Heart left ventricle (tissue), 16 donors: ENCODE data around the gene RANGAP1. TPM values are rescaled to one million over a fixed set of nuclear protein-coding genes. Genes with fewer than 3 reads are reported as not detected.

Experiments
- ATAC-seq, 4 donors: fragments of 200-7000 bp; cut with Tn5 transposase; one replicate each; pipeline ENCODE4 v1.9.1; 2020 to 2022; ENCODE audit warnings: moderate library complexity in 4 of 4, mild to moderate bottlenecking in 3 of 4, moderate number of reproducible peaks in 1 of 4
- DNase-seq, 5 donors: peaks; one replicate each; pipeline ENCODE4 v3.0.0-alpha.2; 2020
- H3K27ac ChIP-seq, 12 donors: fragments of 200-600 bp; sonication (generic) in 4 of 12; one replicate each; pipeline versions ENCODE4 v1.5.0 to v1.8.0; 2016 to 2022; ENCODE audit warnings: mild to moderate bottlenecking in 2 of 12
- H3K27me3 ChIP-seq, 9 donors: fragments of 200-600 bp; sonication (generic) in 2 of 9; one replicate each; pipeline versions ENCODE4 v1.5.1 to v1.8.0; 2016 to 2022; ENCODE audit warnings: mild to moderate bottlenecking in 3 of 9
- H3K36me3 ChIP-seq, 9 donors: fragments of 200-600 bp; sonication (generic) in 2 of 9; one replicate each; pipeline versions ENCODE4 v1.5.0 to v1.8.0; 2018 to 2022; ENCODE audit warnings: mild to moderate bottlenecking in 2 of 9
- H3K4me1 ChIP-seq, 12 donors: fragments of 200-600 bp; sonication (generic) in 4 of 12; one replicate each; pipeline versions ENCODE4 v1.5.0 to v1.8.0; 2016 to 2022; ENCODE audit warnings: mild to moderate bottlenecking in 3 of 12
- H3K4me3 ChIP-seq, 12 donors: fragments of 200-600 bp; sonication (generic) in 4 of 12; one replicate each; pipeline versions ENCODE4 v1.5.0 to v1.8.0; 2017 to 2022; ENCODE audit warnings: mild to moderate bottlenecking in 9 of 12, moderate library complexity in 4 of 12
- H3K9me3 ChIP-seq, 12 donors: fragments of 200-600 bp; sonication (generic) in 4 of 12; one replicate each; pipeline versions ENCODE4 v1.5.0 to v1.8.0; 2016 to 2022; ENCODE audit warnings: mild to moderate bottlenecking in 1 of 12
- CTCF ChIP-seq, 12 donors: fragments of 200-600 bp; sonication (generic) in 4 of 12; IDR thresholded peaks; one replicate each; pipeline versions ENCODE4 v1.5.0 to v1.8.0; 2018 to 2022; ENCODE audit warnings: antibody characterized with exemption in 12 of 12, mild to moderate bottlenecking in 5 of 12
- POLR2A ChIP-seq, 2 donors: fragments of 450-650 bp; IDR thresholded peaks; one replicate each; pipeline ENCODE4 v1.6.1; 2017; ENCODE audit warnings: antibody characterized with exemption in 2 of 2, mild to moderate bottlenecking in 2 of 2, moderate library complexity in 2 of 2
- WGBS, 4 donors: extraction: QIAGEN DNeasy Blood & Tissue Kit in 2 of 4; methylation state at CpG; one replicate each; pipeline versions ENCODE4 v1.1.5 to v1.1.7; 2013 to 2018; 5-methylcytosine and 5-hydroxymethylcytosine counted together
- intact Hi-C, 10 donors: fragments of 100-400 bp; cut with DNase I; formaldehyde crosslinking; loops; one replicate each; pipeline versions ENCODE4 v1.11.1 to v1.14.2; 2022
- polyA plus RNA-seq, 2 donors: library from polyadenylated mRNA; stranded (reverse); fragments of 200-250 nt; gene quantifications; one replicate each; pipeline ENCODE4 v1.2.3, GENCODE V29; 2013
- total RNA-seq, 9 donors: library from RNA; depleted of rRNA in 2 of 9; stranded (reverse); fragments of >200 nt in 2 of 9; fragmentation: NEBNext Ultra II Directional in 3 of 9; extraction: Animal tissue kit (Norgen Biotek cat#: 25700) in 3 of 9; gene quantifications; one replicate each; pipeline versions ENCODE4 v1.1.0 to v1.2.4, GENCODE V29; 2016 to 2023
- donor health status: ischemic (EF 13 %, LVEDD 7.1; RV severe dilation, severe dysfunction).
- donor health status: healthy with polysubstance abuse.
- donor health status: DM: no; HTN: yes; CAD: no.
- donor health status: DM: no; HTN: no; CAD: no.
- donor health status: ischemic (EF 25% LVEDD 6.9; RV normal size, moderate dysfunction).
- donor health status: ischemic (EF 25% LVEDD 5.7; RV mildly dilated, moderate dysfunction).
- donor health status: healthy.
- donor health status: DM: yes; HTN: yes; CAD: no.
- donor health status: ischemic (EF 35%, LVEDD 5.7; RV mildly dilated, moderate dysfunction).
- donor health status: nonischemic (EF 11% LVEDD 7.7; RV severe dilation, severe dysfunction).
- donor health status: DM: yes; HTN: yes; CAD: no.
- donor health status: PGD.
- donor health status: ischemic (EF 29% LVEDD 5.4; RV normal size, mild dysfunction).
- donor health status: nonischemic (EF 23%, LVEDD 6.1; RV moderate dilation, normal function).

RANGAP1 gene
- total and polyA plus RNA-seq, 11 donors: 23.7 to 125 (median 35.0) TPM

DNA sequence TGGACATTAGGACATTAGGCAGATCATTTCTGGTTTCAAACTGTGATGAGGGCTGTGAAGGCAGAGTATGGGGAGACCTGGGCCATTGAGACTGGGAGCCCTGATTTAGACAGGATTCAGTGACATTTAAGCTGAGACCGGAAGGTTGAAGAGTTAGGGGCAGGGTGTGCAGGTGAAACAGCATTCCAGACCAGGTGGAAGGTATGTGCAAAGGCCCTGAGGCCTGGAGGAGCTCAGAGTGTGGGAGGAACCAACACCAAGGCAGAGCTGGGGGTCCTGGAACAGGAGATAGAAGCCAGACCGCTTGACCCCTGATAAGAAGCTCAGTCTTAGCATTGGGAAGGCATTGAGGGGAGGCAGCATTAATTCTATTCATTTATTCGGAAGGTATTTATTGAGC is 47.8 kb upstream of the RANGAP1 start:
- no peak overlapping the region for H3K4me3 ChIP-seq
- peaks cover 0 to 84% (median 60%) of the 10 kb centered on the region in 9 donors for H3K36me3 ChIP-seq
- peaks cover 0 to 21% (median 9%) of the 10 kb centered on the region in 12 donors for H3K4me1 ChIP-seq
- 90 to 96% (median 93%) methylated on average over 3 of the region's 3 CpGs for WGBS, 4 donors
- no peaks in the 10 kb centered on the region for H3K27me3 ChIP-seq
- no peaks in the 10 kb centered on the region for H3K9me3 ChIP-seq
- DNase-seq: no peak
- ATAC-seq: no peak
- no peak for TF ChIP-seq CTCF (IDR thresholded peaks at IDR 0.05)
- no peak for TF ChIP-seq POLR2A (IDR thresholded peaks at IDR 0.05)
- peak overlapping the region in 2 of 12 donors; percentile 40 to 80 for H3K27ac ChIP-seq
- intact Hi-C loops: no loop called here

DNA sequence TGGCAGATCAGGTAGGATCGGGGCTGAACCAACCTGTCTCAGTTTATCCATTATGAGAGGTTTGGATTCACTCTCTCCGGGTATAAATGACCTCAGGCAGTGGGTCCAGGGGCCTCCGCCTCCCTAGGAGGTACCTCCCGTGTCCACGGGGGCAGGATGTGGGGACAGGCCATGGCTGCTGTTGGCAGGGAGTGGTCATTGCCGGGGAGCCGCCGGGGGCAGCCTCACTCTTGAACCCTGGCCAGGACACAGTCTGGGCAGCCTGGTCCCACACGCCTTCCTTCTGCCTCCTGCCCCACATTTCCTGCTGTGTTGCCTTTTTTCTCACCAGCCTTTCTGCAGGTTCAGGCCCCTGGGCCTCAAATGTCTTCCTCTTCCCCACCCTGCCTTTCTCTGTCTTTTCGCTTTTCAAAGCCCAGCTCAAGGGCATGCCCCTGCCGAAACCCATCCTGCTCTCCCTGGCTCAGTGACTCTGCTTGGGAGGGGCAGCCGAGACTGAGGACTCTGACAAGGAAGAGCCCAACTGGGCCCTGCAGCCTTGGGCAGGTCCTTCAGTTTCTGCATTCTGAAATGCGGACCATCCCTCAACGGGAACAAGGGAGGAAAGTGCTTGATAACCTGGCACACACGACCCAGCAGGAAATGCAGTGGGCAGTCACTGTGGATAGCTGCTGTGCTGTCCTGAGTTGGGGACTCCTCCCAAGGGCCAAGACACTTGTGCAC is 46.4 kb upstream of the RANGAP1 start:
- WGBS, 4 donors: 84 to 94% (median 89%) methylated on average over 13 to 15 of the region's 15 CpGs
- no peak for TF ChIP-seq POLR2A (IDR thresholded peaks at IDR 0.05)
- no peak for TF ChIP-seq CTCF (IDR thresholded peaks at IDR 0.05)
- intact Hi-C loops: no loop called here
- peaks cover 0 to 21% (median 9%) of the 10 kb centered on the region in 12 donors for H3K4me1 ChIP-seq
- H3K27me3 ChIP-seq: no peaks in the 10 kb centered on the region
- no peaks in the 10 kb centered on the region for H3K9me3 ChIP-seq
- no peak overlapping the region for H3K27ac ChIP-seq
- no peak overlapping the region for H3K4me3 ChIP-seq
- DNase-seq (no peak), ATAC-seq (no peak)
- H3K36me3 ChIP-seq: peaks cover 5 to 93% (median 67%) of the 10 kb centered on the region in 9 donors

DNA sequence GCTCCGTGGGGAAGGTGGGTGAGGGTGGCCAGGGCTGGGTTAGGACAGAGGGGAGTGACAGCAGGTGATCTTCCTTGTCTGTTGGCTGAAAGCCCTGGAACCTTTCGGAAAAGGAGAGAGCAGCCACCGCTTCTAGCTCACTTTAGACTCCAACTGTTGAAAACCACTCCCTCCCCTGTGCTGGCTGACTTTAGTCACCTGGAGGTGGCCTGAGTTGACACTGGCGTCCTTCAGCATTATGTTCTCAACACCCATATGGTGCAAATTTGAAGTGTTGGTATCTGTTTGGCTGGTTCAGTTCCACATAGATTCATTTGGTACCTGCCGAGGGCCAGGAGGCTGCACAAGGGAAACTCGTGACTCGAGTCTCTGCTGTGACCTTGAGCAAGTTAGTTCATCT is 44.2 kb upstream of the RANGAP1 start:
- no peak for DNase-seq
- Histone ChIP-seq H3K4me1 (peaks cover 0 to 15% (median 7%) of the 10 kb centered on the region in 12 donors), H3K27me3 (no peaks in the 10 kb centered on the region), H3K27ac (no peak overlapping the region), H3K9me3 (no peaks in the 10 kb centered on the region), H3K36me3 (peaks cover 7 to 98% (median 86%) of the 10 kb centered on the region in 9 donors), H3K4me3 (no peak overlapping the region)
- no peak for TF ChIP-seq CTCF (IDR thresholded peaks at IDR 0.05)
- no peak for TF ChIP-seq POLR2A (IDR thresholded peaks at IDR 0.05)
- intact Hi-C loops: no loop called here
- 76 to 88% (median 82%) methylated on average over 7 of the region's 7 CpGs for WGBS, 4 donors
- no peak for ATAC-seq

GRCh38 chr22:41327124-41327523 is 41.1 kb upstream of the RANGAP1 start:
- H3K4me1 ChIP-seq: no peaks in the 10 kb centered on the region
- no peaks in the 10 kb centered on the region for H3K27me3 ChIP-seq
- no peak overlapping the region for H3K4me3 ChIP-seq
- no peak for TF ChIP-seq CTCF (IDR thresholded peaks at IDR 0.05)
- no peak for TF ChIP-seq POLR2A (IDR thresholded peaks at IDR 0.05)
- no peaks in the 10 kb centered on the region for H3K9me3 ChIP-seq
- DNase-seq: no peak
- intact Hi-C loops: no loop called here
- H3K36me3 ChIP-seq: peaks cover 2 to 92% (median 79%) of the 10 kb centered on the region in 9 donors
- WGBS, 4 donors: 72 to 89% (median 83%) methylated on average over 13 to 16 of the region's 16 CpGs
- peak in 2 of 4 donors; percentile 32 to 60 for ATAC-seq
- H3K27ac ChIP-seq: no peak overlapping the region
